ENCODE data around the gene TEAD2.
"Not testable (repeated sequence)": the region's sequence is repeated elsewhere in the genome, so short reads cannot be mapped to it uniquely, and the experiment has no call there.

DNA sequence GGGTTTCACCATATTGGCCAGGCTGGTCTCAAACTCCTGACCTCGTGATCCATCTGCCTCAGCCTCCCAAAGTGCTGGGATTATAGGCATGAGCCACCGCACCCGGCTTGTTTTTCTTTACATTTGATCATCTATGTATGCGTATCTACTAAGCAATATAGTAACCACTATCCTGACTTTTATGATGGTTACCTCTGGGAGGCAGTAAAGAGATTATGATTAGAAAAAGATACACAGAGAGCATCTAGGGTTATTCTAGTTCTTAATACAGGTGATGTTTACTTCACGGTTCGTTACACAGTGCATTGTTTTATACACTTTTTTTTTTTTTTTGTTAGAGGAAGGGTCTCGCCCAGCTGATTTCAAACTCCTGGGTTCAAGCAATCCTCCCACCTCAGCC lies 55.5 kb downstream of the TEAD2 start:
- not testable (repeated sequence) for TF ChIP-seq MYC (IDR thresholded peaks at IDR 0.05; ENCODE audit: low read depth, low read length); POLR2A (IDR thresholded peaks at IDR 0.05; ENCODE audit: extremely low read depth, insufficient read length)
